ENCODE data around the gene DOCK3.

DNA sequence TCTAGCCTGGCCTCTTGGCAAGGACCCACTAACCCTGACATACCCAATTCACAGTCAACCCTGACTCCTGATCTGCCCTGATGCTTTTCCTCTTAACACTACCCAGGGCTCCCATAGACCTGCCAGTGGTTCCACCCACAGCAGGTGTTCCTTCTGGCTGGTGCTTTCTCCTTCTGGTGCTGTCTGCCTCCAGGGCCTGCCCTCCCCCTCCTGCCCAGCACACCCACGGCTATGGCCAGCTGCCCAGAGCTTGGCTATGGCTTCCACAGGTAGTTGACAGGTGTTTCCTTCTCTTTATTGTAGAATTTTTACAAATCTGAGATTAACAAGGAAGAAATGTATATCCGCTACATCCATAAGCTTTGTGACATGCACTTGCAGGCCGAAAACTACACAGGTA lies 663.9 kb downstream of the DOCK3 start:
- TF ChIP-seq POLR2AphosphoS5 (IDR thresholded peaks at IDR 0.05; ENCODE audit: low read depth, low read length) (no peak), POLR2A (IDR thresholded peaks at IDR 0.05; ENCODE audit: low read depth, low read length) (no peak), TAF1 (IDR thresholded peaks at IDR 0.05; ENCODE audit: low read depth, low read length) (no peak), SPI1 (IDR thresholded peaks at IDR 0.05; ENCODE audit: low read depth, low read length) (no peak)

All from GM12891 (cell line).